Measurements from ENCODE around the gene SPACA5B. TPM values are rescaled to one million over a fixed set of nuclear protein-coding genes. Genes with fewer than 3 reads are reported as not detected.
"Not testable (repeated sequence)": the region's sequence is repeated elsewhere in the genome, so short reads cannot be mapped to it uniquely, and the experiment has no call there.

The SPACA5B gene
- not detected for total RNA-seq
- long read RNA-seq, result 0 reads

GRCh38 chrX:48130326-48130725, at the start of gene SPACA5B:
Gene SPACA5B (plus strand): TSS chrX:48130626. CDS start chrX:48130688, 62 bp downstream.
- intact Hi-C loops (cut with DNase I), result not testable (repeated sequence)

GRCh38 chrX:48083212-48083611, 47.2 kb upstream of the SPACA5B start:
- ATAC-seq, result peak; percentile 77 to 78
- intact Hi-C loops (cut with DNase I), result loop anchor here in 1 of 2 donors (10.0 kb wide), 1 partner anchor 412 kb away; no protein-coding TSS in a partner anchor
- peak; percentile 30 for DNase-seq

More at GRCh38 chrX:48130326-48130725, at the start of gene SPACA5B:
- ATAC-seq, DNase-seq: not testable (repeated sequence)

GRCh38 chrX:48083706-48084105, 46.7 kb upstream of the SPACA5B start:
- DNase-seq (no peak), ATAC-seq (no peak)
- intact Hi-C loops (cut with DNase I), result loop anchor here in 1 of 2 donors (10.0 kb wide), 1 partner anchor 411 kb away; no protein-coding TSS in a partner anchor

- intact Hi-C loops (cut with DNase I), result loop anchor here in 1 of 2 donors (10.0 kb wide), 1 partner anchor 409 kb away; no protein-coding TSS in a partner anchor
- ATAC-seq (no peak), DNase-seq (no peak)
These were observed 44.3 kb upstream of the SPACA5B start for GRCh38 chrX:48086082-48086481.

GRCh38 chrX:48090123-48090522, 40.3 kb upstream of the SPACA5B start:
- DNase-seq (no peak), ATAC-seq (no peak)
- intact Hi-C loops (cut with DNase I), result no loop called here

GRCh38 chrX:48092558-48092957, 37.9 kb upstream of the SPACA5B start:
- intact Hi-C loops (cut with DNase I); ATAC-seq; DNase-seq: not testable (repeated sequence)

GRCh38 chrX:48101443-48101842, 29.0 kb upstream of the SPACA5B start:
- intact Hi-C loops (cut with DNase I), result no loop called here
- DNase-seq (no peak), ATAC-seq (no peak)

- no peak for ATAC-seq
These were observed 27.5 kb upstream of the SPACA5B start for GRCh38 chrX:48102874-48103374.

GRCh38 chrX:48107717-48108116, 22.7 kb upstream of the SPACA5B start:
- ATAC-seq (no peak), DNase-seq (no peak)
- intact Hi-C loops (cut with DNase I), result no loop called here

More at GRCh38 chrX:48102874-48103374, 27.5 kb upstream of the SPACA5B start:
- intact Hi-C loops (cut with DNase I), result no loop called here
- DNase-seq, result no peak

- DNase-seq; intact Hi-C loops (cut with DNase I): not testable (repeated sequence)
These were observed 5.1 kb upstream of the SPACA5B start for GRCh38 chrX:48125286-48125685.

GRCh38 chrX:48132308-48132844, 1.9 kb downstream of the SPACA5B start:
- intact Hi-C loops (cut with DNase I); ATAC-seq; DNase-seq: not testable (repeated sequence)

More at GRCh38 chrX:48125286-48125685, 5.1 kb upstream of the SPACA5B start:
- ATAC-seq, result not testable (repeated sequence)

GRCh38 chrX:48139076-48139475, 8.7 kb downstream of the SPACA5B start:
- DNase-seq; intact Hi-C loops (cut with DNase I); ATAC-seq: not testable (repeated sequence)

GRCh38 chrX:48141810-48142508, 11.5 kb downstream of the SPACA5B start:
- DNase-seq; ATAC-seq; intact Hi-C loops (cut with DNase I): not testable (repeated sequence)

GRCh38 chrX:48142697-48143096, 12.3 kb downstream of the SPACA5B start:
- ATAC-seq; DNase-seq; intact Hi-C loops (cut with DNase I): not testable (repeated sequence)

- DNase-seq, result no peak
- intact Hi-C loops (cut with DNase I), result no loop called here
- ATAC-seq, result no peak
These were observed 23.3 kb downstream of the SPACA5B start for GRCh38 chrX:48153769-48154168.

- ATAC-seq, result no peak
- DNase-seq, result no peak
- intact Hi-C loops (cut with DNase I), result no loop called here
These were observed 24.4 kb downstream of the SPACA5B start for GRCh38 chrX:48154796-48155195.

- DNase-seq, result no peak
- no peak for ATAC-seq
- intact Hi-C loops (cut with DNase I), result no loop called here
These were observed 25.6 kb downstream of the SPACA5B start for GRCh38 chrX:48156014-48156413.

GRCh38 chrX:48165241-48165640, 34.8 kb downstream of the SPACA5B start:
- intact Hi-C loops (cut with DNase I), result no loop called here
- ATAC-seq, result no peak
- DNase-seq, result no peak

- DNase-seq; intact Hi-C loops (cut with DNase I): not testable (repeated sequence)
These were observed 35.9 kb downstream of the SPACA5B start for GRCh38 chrX:48166322-48166721.

GRCh38 chrX:48179691-48180090, 49.3 kb downstream of the SPACA5B start:
- ATAC-seq (no peak), DNase-seq (no peak)
- intact Hi-C loops (cut with DNase I), result no loop called here

More at GRCh38 chrX:48166322-48166721, 35.9 kb downstream of the SPACA5B start:
- ATAC-seq, result not testable (repeated sequence)

All from left cardiac atrium (tissue), 4 donors.